ENCODE results near the gene MATN3.
A peak's percentile ranks its signal among the peaks of the same experiment; 100 is the strongest.

MATN3 gene

DNA sequence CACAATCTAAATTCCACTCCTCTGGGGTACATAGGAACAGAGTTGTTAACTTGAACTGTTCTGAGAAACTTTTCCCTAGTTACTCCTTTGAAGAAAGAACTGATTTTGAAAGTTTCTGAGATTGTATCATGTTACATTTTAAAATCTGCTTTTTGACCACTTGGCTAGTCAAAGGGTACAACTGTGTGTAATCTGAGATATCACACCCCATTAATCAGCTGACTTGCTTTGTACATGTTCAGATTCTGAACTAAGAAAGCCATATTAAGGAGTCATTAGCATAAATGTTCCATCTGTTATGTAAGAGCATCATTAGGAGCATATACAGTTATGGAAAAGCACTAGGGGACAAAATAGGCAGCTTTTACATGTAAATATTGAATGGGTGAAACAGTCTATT, 18.7 kb downstream of the MATN3 start:
- no peak for FAIRE-seq

DNA sequence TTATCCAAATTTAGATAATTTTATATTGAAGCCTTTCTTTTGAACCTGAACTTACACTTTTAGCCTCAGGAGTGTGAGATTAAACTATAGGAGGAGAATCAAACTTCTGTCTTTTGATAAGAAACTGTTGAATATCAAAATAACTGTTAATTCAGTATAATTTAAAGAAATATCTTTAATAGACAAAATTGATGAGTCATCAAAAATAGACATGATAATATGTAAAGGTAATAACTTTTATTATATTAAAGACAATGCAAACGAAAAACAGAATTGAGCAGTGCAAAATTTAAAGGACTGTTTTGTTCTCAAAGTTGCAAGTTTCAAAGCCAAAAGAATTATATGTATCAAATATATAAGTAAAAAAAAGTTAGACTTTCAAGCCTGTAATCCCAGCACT, 20.6 kb downstream of the MATN3 start:
- no peak for FAIRE-seq

DNA sequence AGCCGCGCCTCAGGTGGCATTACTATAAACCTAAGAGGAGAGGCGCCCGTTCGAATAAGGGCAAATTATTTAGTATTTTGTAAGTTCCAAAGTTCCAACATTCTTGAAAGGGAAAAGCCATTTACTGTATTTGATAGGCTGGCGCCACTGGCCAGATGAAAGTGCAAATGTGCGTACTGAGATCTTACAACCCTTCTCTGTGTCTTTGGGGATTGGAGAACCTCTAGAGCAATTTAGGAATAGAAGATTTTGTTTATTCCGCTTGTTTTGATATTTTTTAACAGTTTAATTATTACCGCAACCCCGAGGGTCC, 22.1 kb downstream of the MATN3 start:
- FAIRE-seq = no peak

DNA sequence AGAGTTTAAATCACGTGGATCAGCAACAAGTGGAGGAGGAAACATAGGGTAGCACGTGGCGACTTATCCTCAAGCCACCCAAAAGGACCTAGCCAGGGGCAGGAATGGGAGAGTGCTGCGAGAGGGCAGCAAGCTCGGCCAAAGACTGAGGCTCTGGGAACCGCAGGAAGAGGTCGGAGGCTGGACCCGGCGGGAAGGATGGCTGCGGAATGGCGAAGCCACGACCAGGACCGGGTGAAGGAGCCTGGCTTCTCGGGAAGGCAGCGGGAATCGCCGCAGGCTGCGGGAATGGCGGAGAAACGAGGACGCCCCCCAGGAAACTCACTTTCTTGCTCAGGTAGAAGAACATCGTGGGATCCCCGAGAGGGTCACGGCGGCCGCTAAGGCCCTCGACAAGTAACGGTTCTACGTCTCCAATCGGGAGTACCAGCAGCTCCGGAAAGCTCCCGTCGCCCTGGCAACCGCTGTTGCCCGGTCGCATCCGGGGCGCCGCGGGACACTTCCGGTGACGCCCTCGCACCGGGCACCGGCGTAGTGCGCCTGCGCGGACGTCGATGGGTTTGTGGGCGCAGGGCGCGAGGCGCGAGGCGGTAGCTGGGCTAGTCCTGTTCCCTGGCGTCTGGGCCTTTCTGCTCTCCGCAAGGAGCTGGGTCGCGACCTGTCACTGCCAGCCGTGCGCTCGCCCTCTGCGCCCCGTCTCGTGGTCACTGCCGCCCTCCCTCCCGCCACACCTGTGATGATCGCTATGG, 22.6 kb downstream of the MATN3 start, which contains the start of gene WDR35:
TSS of gene WDR35 (minus strand) at position 439 of the 749 bp plus-strand sequence. CDS start at position 349, 90 bp downstream.
- FAIRE-seq = no peak

DNA sequence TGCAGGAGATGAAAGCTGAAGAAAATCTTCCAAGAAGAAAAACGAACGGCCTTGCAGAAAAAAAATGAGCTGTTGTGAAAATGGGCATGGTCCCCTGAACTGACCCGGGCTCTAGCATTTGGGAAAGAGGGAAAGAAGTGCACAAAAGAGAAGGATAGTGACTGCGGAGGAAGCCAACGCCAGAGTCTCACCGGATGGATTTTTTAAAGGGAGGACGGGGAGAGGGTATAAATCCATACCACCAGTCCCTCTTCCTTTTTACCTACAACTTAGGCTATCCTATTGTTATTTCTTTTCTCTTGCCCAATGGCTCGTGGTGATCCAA, 23.2 kb downstream of the MATN3 start:
- FAIRE-seq = no peak

DNA sequence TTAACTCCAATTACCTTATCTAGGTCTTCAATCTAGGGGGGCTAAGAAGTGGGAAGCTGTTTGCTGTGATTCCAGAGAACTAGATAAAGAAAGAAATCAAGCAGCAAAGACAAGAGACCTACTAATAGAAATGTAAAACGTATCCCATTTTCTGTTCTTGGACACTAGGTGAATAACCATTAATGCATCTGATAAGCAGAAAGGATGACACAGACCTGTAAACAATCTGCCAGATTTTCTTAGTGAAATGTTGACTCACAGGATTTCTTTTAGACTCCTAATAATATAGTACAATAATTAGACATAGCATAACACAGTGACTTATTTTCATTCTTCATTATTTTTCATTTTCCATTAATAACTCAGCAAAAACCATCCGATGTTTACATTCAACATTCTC, 23.9 kb downstream of the MATN3 start:
- FAIRE-seq = no peak

DNA sequence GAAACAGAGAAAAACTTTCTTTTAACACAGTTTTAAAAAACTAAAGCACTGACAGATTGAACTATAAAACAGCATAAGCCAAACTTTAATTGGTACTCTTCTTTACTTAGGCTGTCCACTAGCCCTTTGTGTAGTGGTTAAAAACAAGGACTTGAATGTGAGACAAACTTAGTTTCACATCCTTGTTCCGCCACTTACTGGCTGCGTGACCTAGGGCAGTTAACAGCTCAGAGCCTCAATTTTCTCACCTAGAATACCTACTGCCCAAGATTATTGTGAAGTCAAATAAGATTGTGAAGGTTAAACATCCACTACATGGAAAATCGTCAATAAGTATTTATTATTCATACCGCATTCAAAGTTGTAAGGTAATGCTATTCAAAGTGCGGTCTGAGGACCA, 24.5 kb downstream of the MATN3 start:
- no peak for FAIRE-seq

DNA sequence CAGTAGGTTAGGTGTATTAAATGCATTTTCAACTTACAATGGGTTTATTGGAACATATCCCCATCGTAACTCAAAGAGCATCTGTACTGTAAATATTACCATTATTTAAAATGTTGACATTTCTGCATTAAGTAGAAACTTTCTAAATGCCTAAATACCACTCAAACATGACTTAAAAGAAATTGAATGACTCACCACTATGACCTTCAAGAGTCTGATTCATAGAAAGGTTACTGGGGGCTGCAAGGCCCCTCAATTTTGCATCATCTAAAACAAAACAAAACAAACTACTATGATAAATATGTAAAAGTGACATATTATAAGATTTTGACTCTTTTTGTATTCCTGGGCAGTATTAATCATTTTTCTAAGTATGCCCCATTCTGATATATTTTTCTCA, 30.2 kb downstream of the MATN3 start:
- no peak for FAIRE-seq

DNA sequence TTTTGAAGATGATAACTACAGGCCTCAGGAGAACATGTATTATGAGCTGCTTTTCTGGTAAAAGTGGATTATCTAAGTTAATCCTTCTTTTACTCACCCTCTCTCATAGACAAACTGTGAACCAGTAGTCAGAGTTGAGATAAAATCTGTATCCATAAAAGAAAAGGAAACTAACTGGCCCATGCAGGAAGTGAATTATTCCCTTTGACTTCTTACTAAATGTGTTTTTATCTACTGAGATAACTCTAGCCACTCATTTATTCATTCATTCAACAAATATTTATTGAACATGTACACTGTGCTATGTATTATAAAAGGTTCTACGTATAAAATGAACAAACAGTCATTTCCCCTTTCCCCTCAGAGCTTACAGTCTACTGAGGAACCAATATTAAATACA, 32.5 kb downstream of the MATN3 start:
- FAIRE-seq = no peak

DNA sequence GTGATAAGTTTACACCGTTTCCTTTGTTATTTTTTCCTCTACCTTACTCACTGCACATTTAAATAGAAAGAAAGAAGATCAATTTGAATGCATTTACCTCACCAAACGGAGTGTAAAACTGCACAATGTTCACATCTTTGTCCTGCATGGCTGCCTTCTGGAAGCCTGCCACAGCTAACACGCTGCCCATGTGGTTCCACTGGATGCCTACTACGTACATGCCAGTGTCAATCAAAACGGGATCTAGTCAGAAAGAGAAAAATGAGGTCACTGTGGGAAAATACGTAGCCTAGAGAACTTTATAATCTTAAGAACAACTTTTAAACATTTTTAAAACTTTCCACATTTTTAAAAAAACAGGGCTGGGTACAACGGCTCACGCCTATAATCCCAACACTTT, 39.0 kb downstream of the MATN3 start:
- FAIRE-seq = no peak

DNA sequence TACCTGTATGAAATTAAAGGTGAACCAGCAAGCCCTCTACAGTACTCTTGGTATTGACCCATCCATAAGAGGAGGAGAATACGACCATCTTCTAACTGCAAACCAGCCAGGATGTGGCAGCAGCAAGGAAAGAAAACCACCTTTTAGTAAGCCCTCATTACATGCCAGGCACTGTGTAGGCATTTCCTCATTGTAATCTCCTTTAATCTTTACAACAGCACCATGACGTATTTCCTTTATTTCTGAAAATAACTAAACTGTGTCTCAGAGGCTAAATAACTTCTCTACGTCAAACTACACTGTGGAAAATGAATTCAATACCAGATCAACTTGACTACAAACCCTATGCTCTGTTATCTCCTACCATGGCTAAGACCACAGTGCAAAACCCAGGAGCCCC, 40.8 kb downstream of the MATN3 start:
- no peak for FAIRE-seq

DNA sequence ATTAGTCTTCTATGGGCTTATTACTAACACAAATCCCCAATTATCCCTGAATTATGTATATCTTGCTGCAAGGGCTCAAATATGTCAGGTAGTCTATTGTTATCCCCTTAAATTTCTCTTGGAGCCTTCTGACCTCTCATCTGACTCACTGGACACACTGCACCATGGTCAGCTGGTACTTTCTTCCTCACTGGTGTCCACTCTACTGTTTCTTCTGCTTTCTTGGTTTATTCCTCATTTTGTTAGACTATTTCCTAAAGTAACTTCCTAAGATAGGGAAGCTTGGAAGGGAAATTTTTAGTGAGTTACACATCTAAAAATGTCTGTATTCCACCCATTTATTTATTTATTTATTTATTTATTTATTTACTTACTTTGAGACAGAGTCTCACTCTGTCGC, 49.1 kb downstream of the MATN3 start:
- FAIRE-seq = no peak

DNA sequence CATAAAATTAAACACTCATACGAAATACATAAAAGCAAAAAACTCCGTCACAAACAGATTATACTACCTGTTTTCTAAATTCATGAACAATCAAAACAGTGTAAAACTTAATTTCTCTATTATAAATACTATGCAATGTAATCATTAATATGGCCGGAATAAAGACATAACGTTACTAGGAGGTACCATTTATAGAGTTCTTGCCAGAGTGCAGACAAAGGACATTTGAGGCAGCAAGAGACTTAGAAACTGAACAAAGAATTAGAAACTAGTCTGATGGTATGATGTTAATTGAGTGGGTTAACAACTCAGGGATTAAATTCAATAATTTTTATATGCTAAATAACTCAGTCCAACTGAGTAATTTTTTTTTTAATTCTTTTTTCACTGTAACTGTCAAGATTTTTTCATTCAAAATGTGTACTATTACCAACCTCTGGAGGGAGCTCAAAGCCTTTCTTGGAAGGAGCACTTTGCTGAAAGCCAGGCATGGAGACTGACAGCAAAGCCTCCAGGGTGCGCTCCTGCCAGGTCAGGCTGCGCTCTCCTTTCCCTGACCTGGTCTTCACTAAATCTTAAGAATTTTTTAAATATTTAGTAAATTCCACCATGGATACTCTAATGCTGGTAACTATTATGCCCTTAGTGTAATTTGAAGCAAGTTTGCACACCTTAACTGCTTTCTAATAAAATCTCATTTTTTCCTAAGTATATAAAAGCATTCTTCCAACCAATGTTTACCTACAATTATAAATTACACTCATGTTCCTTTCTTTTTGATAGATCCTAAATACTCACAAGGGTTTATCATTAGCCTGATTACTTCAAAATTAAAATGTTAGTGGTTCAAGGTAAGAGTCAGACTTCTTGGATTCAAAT, 56.7 kb downstream of the MATN3 start:
- FAIRE-seq = peak; percentile 5

DNA sequence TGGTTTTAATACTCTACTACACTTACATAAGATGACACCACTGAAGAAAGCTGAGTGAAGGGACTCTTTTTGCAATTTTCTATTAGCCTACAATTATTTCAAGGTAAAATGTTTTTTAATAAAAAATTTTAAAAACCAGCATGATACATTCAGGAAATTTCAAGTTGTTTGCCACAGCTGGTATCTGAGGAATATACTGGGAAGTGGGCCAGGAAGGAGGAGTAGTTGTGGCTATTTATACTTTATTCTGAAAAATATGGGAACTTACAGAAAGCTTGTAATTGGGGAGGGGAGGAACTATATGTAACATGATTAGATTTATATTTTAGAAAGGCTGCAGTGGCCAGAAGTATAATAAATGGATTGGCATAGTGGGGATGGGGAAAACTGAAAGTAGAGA, 63.4 kb downstream of the MATN3 start:
- no peak for FAIRE-seq

DNA sequence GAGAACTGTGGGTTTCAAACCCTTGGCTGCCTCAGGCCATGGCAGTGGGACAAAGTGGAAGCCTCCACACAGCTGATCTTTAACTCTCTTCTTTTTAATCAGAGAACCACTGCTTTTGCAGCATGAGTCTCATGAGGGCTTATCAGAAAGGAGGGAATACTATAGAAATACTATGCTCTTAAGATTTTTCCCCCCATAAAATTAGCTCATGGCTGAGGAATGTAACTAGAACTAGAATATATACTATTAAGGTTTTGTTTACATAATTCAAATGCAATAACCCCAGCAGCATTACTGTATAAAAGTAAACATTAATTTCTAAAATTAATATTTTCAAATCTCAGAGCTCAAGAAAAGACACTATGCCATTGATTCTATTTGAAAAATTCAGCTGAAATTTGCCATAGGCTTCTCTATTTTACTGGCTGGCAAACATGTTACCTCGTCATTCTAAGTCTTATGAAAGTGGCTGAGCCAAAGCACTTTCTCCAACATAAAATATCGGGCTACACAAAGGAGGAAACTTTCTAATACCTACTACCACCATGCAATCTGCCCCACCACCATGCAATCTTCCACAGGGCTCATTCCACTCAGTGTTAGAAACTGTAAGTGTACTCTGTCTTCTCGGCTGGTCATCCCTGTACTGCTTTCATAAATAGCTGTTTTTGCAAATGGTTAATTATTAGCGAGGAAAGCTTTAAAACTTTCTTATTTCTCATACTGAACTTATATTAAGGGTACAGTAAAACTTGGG, 65.1 kb downstream of the MATN3 start:
- no peak for FAIRE-seq

DNA sequence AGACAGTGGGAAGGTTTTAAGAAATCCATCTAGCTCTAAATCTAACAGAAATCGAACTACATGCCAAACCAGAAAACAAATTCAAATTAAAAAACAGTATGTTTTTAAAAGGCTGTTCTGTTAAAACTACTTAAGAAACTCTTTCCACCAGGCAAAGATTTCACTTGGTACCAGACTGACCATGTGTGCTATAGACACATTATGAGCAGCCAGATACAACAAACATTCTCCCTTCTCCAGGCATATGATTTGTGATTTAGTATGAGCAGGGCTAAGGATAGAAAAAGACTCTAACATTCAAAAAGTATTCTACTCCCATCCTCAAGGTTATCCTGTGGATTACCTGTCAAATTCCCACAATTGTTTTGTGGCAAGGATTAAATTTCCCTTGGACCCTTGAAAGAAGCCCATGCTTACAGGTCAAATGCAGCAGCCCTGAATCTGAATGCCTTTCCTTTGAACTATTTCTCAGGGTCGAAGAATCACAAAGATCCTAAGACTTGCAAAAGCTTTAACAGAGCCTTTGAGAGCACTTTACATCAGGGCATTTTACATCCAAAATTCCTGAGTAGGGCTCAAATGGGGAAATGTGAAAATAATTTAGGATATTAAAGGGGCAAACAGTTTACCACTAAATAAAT, 68.1 kb downstream of the MATN3 start:
- no peak for FAIRE-seq

DNA sequence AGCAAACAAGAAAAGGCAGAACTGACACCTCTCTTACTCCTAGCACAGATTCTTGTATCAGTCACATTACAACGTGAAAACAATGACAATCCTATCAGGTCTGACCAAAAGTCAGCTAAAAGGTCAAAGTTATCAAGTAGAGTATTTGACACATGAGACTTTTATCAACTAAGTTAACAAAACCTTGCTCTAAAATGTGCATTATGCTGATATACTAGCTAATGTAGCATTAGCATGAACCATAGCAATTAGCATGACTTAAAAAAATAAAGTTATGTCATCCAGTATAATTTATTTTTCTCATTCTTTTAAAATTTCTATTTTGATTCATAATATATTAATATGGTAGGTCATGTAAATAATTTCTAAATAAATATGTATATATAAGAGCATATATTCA, 69.3 kb downstream of the MATN3 start:
- FAIRE-seq = no peak

DNA sequence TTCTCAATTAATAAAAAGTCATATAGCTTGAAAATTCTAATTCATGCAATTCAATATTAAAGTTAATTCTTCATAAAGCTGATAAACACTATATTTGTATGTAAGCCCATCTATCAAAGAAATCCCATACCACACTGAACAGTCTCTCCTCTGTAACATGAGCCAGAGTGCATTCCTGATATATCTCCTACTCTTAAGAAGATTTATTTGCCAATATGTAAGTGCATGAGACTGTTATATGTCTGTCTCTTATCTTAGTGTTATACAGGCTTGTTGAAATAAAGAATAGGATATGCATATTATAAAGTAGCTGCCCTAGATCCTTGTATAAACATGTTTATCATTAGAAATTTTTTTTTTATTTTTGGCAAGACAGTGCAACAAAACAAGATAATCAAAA, 70.3 kb downstream of the MATN3 start:
- FAIRE-seq = no peak
